CD4-positive, alpha-beta T cell (primary cell): ENCODE results near the gene WDR27. TPM values are rescaled to one million over a fixed set of nuclear protein-coding genes. Genes with fewer than 3 reads are reported as not detected.

Source experiments
- ATAC-seq: fragments of 200-7000 bp; cut with Tn5 transposase; one replicate; pipeline ENCODE4 v1.10.0; 2022; ENCODE audit warnings: mild to moderate bottlenecking; ENCODE audit not compliant: poor library complexity
- CTCF ChIA-PET: fragments of 350-600 bp; sonication (Branson Sonifier 250); formaldehyde crosslinking; loops from one replicate; lab custom pipeline; 2021; ENCODE audit warnings: antibody characterized with exemption, inconsistent platforms; lab: Charles Lee
- POLR2A ChIA-PET: fragments of 350-600 bp; sonication (Branson Sonifier 250); formaldehyde crosslinking; loops from one replicate; lab custom pipeline; 2021; ENCODE audit warnings: antibody characterized with exemption, inconsistent platforms; lab: Charles Lee
- DNase-seq, 14 experiments: peaks; one replicate each; pipeline ENCODE4 v3.0.0-alpha.2; 2013 to 2020; ENCODE audit warnings: mixed read lengths in 2 of 14
- H3K27ac ChIP-seq, 2 donors: one replicate each; pipeline versions ENCODE4 v1.5.1 to v1.7.0; 2013; ENCODE audit warnings: low read length in 2 of 2, low read depth in 1 of 2, mild to moderate bottlenecking in 1 of 2
- H3K27me3 ChIP-seq, 2 experiments: 1 replicate in 1 of 2; 2 replicates in 1 of 2; pipeline versions ENCODE4 v1.6.1 to v1.7.0; 2013; ENCODE audit warnings: low read length in 2 of 2, control low read depth in 1 of 2, mild to moderate bottlenecking in 1 of 2, moderate library complexity in 1 of 2; ENCODE audit not compliant: insufficient read depth in 2 of 2, control insufficient read depth in 1 of 2
- H3K36me3 ChIP-seq: one replicate; pipeline ENCODE4 v1.6.1; 2013; ENCODE audit warnings: low read length, control low read depth; ENCODE audit not compliant: insufficient read depth
- H3K4me1 ChIP-seq: one replicate; pipeline ENCODE4 v1.6.1; 2013; ENCODE audit warnings: low read length, control low read depth; ENCODE audit not compliant: insufficient read depth
- H3K4me3 ChIP-seq: one replicate; pipeline ENCODE4 v1.5.1; 2013; ENCODE audit warnings: mild to moderate bottlenecking, low read length, moderate library complexity
- H3K9me3 ChIP-seq, 2 experiments: 1 replicate in 1 of 2; 2 replicates in 1 of 2; pipeline versions ENCODE4 v1.6.1 to v1.7.0; 2013; ENCODE audit warnings: low read length in 2 of 2, mild to moderate bottlenecking in 2 of 2, control low read depth in 1 of 2, moderate library complexity in 1 of 2; ENCODE audit not compliant: control insufficient read depth in 1 of 2, insufficient read depth in 1 of 2
- H3K27ac Mint-ChIP-seq: one replicate; pipeline ENCODE4 v1.8.0; 2020; ENCODE audit warnings: mixed read lengths
- H3K27me3 Mint-ChIP-seq: one replicate; pipeline ENCODE4 v1.8.0; 2021; ENCODE audit warnings: mixed read lengths
- H3K36me3 Mint-ChIP-seq: one replicate; pipeline ENCODE4 v1.8.0; 2021; ENCODE audit warnings: low read depth, mixed read lengths
- H3K4me1 Mint-ChIP-seq: one replicate; pipeline ENCODE4 v1.8.0; 2021; ENCODE audit warnings: low read depth, mixed read lengths
- H3K4me3 Mint-ChIP-seq: one replicate; pipeline ENCODE4 v1.8.0; 2020; ENCODE audit warnings: mild to moderate bottlenecking, mixed read lengths
- H3K9me3 Mint-ChIP-seq: one replicate; pipeline ENCODE4 v1.8.0; 2020; ENCODE audit warnings: mixed read lengths
- CTCF ChIP-seq: fragments of 200-600 bp; IDR thresholded peaks from one replicate; pipeline ENCODE4 v1.8.0; 2022; ENCODE audit warnings: antibody characterized with exemption, mild to moderate bottlenecking
- intact Hi-C, 2 experiments: fragments of 100-400 bp; cut with DNase I in 1 of 2; cut with micrococcal nuclease in 1 of 2; formaldehyde crosslinking; loops; one replicate each; pipeline versions ENCODE4 v1.15.1 to v1.9.0; 2023 to 2025; cut with DNase I, micrococcal nuclease
- total RNA-seq, 174 experiments: library from RNA in 2 of 174; stranded (reverse) in 2 of 174; gene quantifications; one replicate each; pipeline ENCODE4 v1.2.3 and lab custom pipeline; 2021 to 2026

WDR27 gene
- total RNA-seq, 2 experiments from 2014 or later: 22.0 to 23.5 TPM

- Mint-ChIP-seq H3K27ac (no peak overlapping the region), H3K27me3 (peaks cover 19% of the 10 kb centered on the region), H3K36me3 (peaks cover 25% of the 10 kb centered on the region), H3K9me3 (peaks cover 1% of the 10 kb centered on the region), H3K4me1 (peaks cover 26% of the 10 kb centered on the region), H3K4me3 (no peak overlapping the region)
- Histone ChIP-seq H3K27ac (no peak overlapping the region), H3K9me3 (peaks cover 0 to 8% of the 10 kb centered on the region in 2 experiments), H3K4me3 (no peak overlapping the region), H3K36me3 (no peaks in the 10 kb centered on the region), H3K4me1 (peaks cover 14% of the 10 kb centered on the region), H3K27me3 (no peaks in the 10 kb centered on the region)
- POLR2A ChIA-PET: no interaction called here
- ATAC-seq (no peak), DNase-seq (no peak)
- CTCF ChIA-PET: no interaction called here
- TF ChIP-seq CTCF: no peak
- intact Hi-C loops: no loop called here
Measured at GRCh38 chr6:169555971-169556617, 145.7 kb downstream of the WDR27 start.

GRCh38 chr6:169545982-169546381, 155.8 kb downstream of the WDR27 start:
- ATAC-seq: no peak
- Histone ChIP-seq H3K27me3 (no peaks in the 10 kb centered on the region), H3K27ac (no peak overlapping the region), H3K9me3 (peaks cover 0 to 9% of the 10 kb centered on the region in 2 experiments), H3K4me3 (no peak overlapping the region), H3K36me3 (no peaks in the 10 kb centered on the region), H3K4me1 (no peaks in the 10 kb centered on the region)
- peaks cover 10% of the 10 kb centered on the region for H3K9me3 Mint-ChIP-seq
- no peaks in the 10 kb centered on the region for H3K27me3 Mint-ChIP-seq
- POLR2A ChIA-PET: no interaction called here
- peaks cover 15% of the 10 kb centered on the region for H3K36me3 Mint-ChIP-seq
- intact Hi-C loops: no loop called here
- H3K4me3 Mint-ChIP-seq: no peak overlapping the region
- no peak for DNase-seq
- CTCF ChIA-PET: interaction anchor here (0.5 kb wide), 1 partner anchor 37 kb away, joined by 3 read pairs; no protein-coding TSS in a partner anchor
- TF ChIP-seq CTCF: no peak
- no peak overlapping the region for H3K27ac Mint-ChIP-seq
- no peaks in the 10 kb centered on the region for H3K4me1 Mint-ChIP-seq

- CTCF ChIA-PET: no interaction called here
- no peak for TF ChIP-seq CTCF
- Histone ChIP-seq H3K4me3 (no peak overlapping the region), H3K27ac (no peak overlapping the region), H3K27me3 (no peaks in the 10 kb centered on the region), H3K4me1 (no peaks in the 10 kb centered on the region), H3K36me3 (no peaks in the 10 kb centered on the region), H3K9me3 (peaks cover 0 to 9% of the 10 kb centered on the region in 2 experiments)
- H3K27me3 Mint-ChIP-seq: no peaks in the 10 kb centered on the region
- peaks cover 12% of the 10 kb centered on the region for H3K36me3 Mint-ChIP-seq
- no peak overlapping the region for H3K27ac Mint-ChIP-seq
- H3K4me1 Mint-ChIP-seq: no peaks in the 10 kb centered on the region
- no peak for DNase-seq
- intact Hi-C loops: no loop called here
- peaks cover 8% of the 10 kb centered on the region for H3K9me3 Mint-ChIP-seq
- no peak for ATAC-seq
- no peak overlapping the region for H3K4me3 Mint-ChIP-seq
- POLR2A ChIA-PET: no interaction called here
Measured at GRCh38 chr6:169543704-169544103, 158.1 kb downstream of the WDR27 start.
